Amygdala (tissue), 56 donors: ENCODE data around the gene BPIFB1.

ENCODE experiments used
- DNase-seq, 56 donors: peaks; one replicate each; lab custom pipeline; 2025; lab: John Stamatoyannopoulos, UW

The BPIFB1 gene

DNA sequence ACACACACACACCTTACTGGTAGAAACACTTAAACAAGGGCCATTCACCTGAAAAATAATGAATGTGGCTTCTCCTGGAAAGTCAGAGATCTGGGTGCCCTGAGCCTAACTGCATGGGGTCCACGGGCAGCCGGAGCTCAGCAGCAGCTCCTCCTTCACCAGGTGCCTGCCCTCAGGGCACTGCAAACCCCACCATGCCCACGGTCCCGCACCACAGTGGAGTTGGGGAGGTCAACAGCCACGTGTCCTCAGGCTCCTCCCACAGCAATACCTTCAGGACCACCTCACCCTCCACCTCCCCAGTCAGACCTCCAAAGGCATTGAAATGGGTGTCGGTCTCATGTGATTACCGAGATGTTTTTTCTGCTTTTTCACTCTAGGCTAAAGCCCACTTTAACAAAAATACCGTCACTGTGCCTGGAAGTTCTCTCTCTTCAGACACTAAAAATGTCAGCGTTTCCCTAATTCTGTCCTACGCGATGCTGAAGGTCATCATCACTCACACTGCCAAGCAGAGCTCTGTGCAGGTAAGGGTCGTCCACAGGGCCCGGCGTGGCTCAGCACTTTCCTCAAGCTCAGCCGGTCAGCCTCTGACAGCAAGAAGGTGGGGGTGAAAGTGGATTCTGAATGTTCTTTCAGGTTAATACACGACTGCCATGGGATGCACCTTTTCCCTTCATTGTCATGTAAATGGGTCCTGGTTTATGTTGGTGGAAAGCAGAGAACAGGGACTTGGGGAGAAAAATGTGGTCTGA lies 69.4 kb downstream of the BPIFB1 start:
- DNase-seq: no peak

DNA sequence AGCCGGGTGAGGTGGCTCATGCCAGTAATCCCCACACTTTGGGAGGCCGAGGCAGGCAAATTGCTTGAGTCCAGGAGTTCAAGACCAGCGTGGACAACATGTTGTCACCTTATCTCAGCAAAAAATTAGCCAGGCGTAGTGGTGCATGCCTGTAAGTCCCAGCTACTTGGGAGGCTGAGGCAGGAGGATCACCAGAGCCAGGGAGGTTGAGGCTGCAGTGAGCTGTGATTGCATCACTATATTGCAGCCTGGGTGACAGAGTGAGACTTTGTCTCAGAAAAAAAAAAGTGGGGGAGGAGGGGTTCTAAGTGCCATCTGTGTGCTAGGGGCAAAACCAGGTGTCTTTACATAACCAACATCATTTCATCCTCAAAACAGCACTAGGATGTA lies 70.0 kb downstream of the BPIFB1 start:
- no peak for DNase-seq
